Body of pancreas (tissue), 4 donors: ENCODE measurements around the gene USP32. TPM values are rescaled to one million over a fixed set of nuclear protein-coding genes. Genes with fewer than 3 reads are reported as not detected.

Source experiments
- ATAC-seq: fragments of 150-250 bp; one replicate; pipeline ENCODE4 v1.9.1; 2016
- DNase-seq, 4 donors: peaks; one replicate each; pipeline ENCODE4 v3.0.0-alpha.2; 2019
- H3K27ac ChIP-seq, 4 donors: fragments of 200-600 bp; sonication (generic); 1 replicate in 3 of 4; 2 replicates in 1 of 4; pipeline versions ENCODE4 v1.5.1 to v1.6.1; 2016 to 2019; ENCODE audit warnings: mild to moderate bottlenecking in 1 of 4, mixed read lengths in 1 of 4, moderate library complexity in 1 of 4
- H3K27me3 ChIP-seq, 2 donors: fragments of 200-600 bp; sonication (generic); one replicate each; pipeline ENCODE4 v1.6.0; 2016; ENCODE audit warnings: mild to moderate bottlenecking in 1 of 2
- H3K36me3 ChIP-seq, 2 donors: fragments of 200-600 bp; sonication (generic); replicated peaks in 1 of 2; 2 replicates each; pipeline ENCODE4 v1.5.1; 2016; ENCODE audit warnings: low read depth in 2 of 2; ENCODE audit not compliant: insufficient read depth in 1 of 2
- H3K4me1 ChIP-seq: fragments of 200-600 bp; sonication (generic); one replicate; pipeline ENCODE4 v1.6.0; 2016
- H3K4me3 ChIP-seq, 2 donors: fragments of 200-600 bp; sonication (generic); 1 replicate in 1 of 2; 2 replicates in 1 of 2; pipeline ENCODE4 v1.5.1; 2016 to 2019
- H3K9me3 ChIP-seq, 3 donors: fragments of 200-600 bp; sonication (generic); 1 replicate in 2 of 3; 2 replicates in 1 of 3; pipeline ENCODE4 v1.5.1; 2016
- POLR2A ChIP-seq, 3 donors: fragments of 450-650 bp; IDR thresholded peaks; one replicate each; pipeline ENCODE4 v1.6.1; 2016; ENCODE audit warnings: antibody characterized with exemption in 3 of 3, mild to moderate bottlenecking in 2 of 3
- WGBS, 2 donors: methylation state at CpG; one replicate each; pipeline ENCODE4 v1.1.5; 2017; 5-methylcytosine and 5-hydroxymethylcytosine counted together
- intact Hi-C: fragments of 100-400 bp; cut with DNase I; formaldehyde crosslinking; loops from one replicate; pipeline ENCODE4 v1.15.1; 2023
- total RNA-seq, 2 donors: library from RNA; depleted of rRNA; stranded (reverse); fragments of >200 nt; gene quantifications; one replicate each; pipeline ENCODE4 v1.1.0, GENCODE V29; 2016
- TF ChIP-seq, protein P1 (sequence below), 7 experiments: fragments of 450-650 bp in 4 of 7; fragments of 200-600 bp in 3 of 7; sonication (generic) in 3 of 7; IDR thresholded peaks; one replicate each; pipeline ENCODE4 v1.5.1; 2016 to 2019; ENCODE audit warnings: antibody characterized with exemption in 7 of 7

USP32 gene
- total RNA-seq, 2 donors from 2014 or later = 15.8 to 19.7 TPM

GRCh38 chr17:60165971-60166370, 226.0 kb downstream of the USP32 start:
- 68 to 71% methylated on average over 5 of the region's 5 CpGs for WGBS, 2 donors
- H3K4me1 ChIP-seq = peaks cover 50% of the 10 kb centered on the region
- H3K4me3 ChIP-seq = no peak overlapping the region
- H3K27ac ChIP-seq = no peak overlapping the region
- no peaks in the 10 kb centered on the region for H3K36me3 ChIP-seq
- H3K9me3 ChIP-seq = no peaks in the 10 kb centered on the region
- DNase-seq (no peak), ATAC-seq (no peak)
- TF ChIP-seq, protein P1, sequence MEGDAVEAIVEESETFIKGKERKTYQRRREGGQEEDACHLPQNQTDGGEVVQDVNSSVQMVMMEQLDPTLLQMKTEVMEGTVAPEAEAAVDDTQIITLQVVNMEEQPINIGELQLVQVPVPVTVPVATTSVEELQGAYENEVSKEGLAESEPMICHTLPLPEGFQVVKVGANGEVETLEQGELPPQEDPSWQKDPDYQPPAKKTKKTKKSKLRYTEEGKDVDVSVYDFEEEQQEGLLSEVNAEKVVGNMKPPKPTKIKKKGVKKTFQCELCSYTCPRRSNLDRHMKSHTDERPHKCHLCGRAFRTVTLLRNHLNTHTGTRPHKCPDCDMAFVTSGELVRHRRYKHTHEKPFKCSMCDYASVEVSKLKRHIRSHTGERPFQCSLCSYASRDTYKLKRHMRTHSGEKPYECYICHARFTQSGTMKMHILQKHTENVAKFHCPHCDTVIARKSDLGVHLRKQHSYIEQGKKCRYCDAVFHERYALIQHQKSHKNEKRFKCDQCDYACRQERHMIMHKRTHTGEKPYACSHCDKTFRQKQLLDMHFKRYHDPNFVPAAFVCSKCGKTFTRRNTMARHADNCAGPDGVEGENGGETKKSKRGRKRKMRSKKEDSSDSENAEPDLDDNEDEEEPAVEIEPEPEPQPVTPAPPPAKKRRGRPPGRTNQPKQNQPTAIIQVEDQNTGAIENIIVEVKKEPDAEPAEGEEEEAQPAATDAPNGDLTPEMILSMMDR (IDR thresholded peaks at IDR 0.05) = no peak
- TF ChIP-seq POLR2A (IDR thresholded peaks at IDR 0.05) = no peak
- no peaks in the 10 kb centered on the region for H3K27me3 ChIP-seq
- intact Hi-C loops = no loop called here

- DNase-seq (no peak), ATAC-seq (no peak)
- H3K4me3 ChIP-seq = no peak overlapping the region
- H3K9me3 ChIP-seq = no peaks in the 10 kb centered on the region
- H3K36me3 ChIP-seq = no peaks in the 10 kb centered on the region
- no peaks in the 10 kb centered on the region for H3K27me3 ChIP-seq
- H3K27ac ChIP-seq = no peak overlapping the region
- intact Hi-C loops = no loop called here
- peaks cover 50% of the 10 kb centered on the region for H3K4me1 ChIP-seq
- TF ChIP-seq, protein P1 (IDR thresholded peaks at IDR 0.05) = no peak
- no peak for TF ChIP-seq POLR2A (IDR thresholded peaks at IDR 0.05)
- WGBS, 2 donors = 69 to 76% methylated on average over 4 to 5 of the region's 5 CpGs
Observed at GRCh38 chr17:60165223-60165622, 226.7 kb downstream of the USP32 start.

GRCh38 chr17:60164697-60165096, 227.2 kb downstream of the USP32 start:
- intact Hi-C loops = no loop called here
- Histone ChIP-seq H3K36me3 (no peaks in the 10 kb centered on the region), H3K9me3 (no peaks in the 10 kb centered on the region), H3K4me3 (no peak overlapping the region), H3K27me3 (peaks cover 0 to 3% of the 10 kb centered on the region in 2 donors), H3K27ac (no peak overlapping the region), H3K4me1 (peaks cover 50% of the 10 kb centered on the region)
- peak in 2 of 4 donors; percentile 31 to 32 for DNase-seq
- 58 to 73% methylated on average over 4 to 5 of the region's 5 CpGs for WGBS, 2 donors
- no peak for ATAC-seq
- TF ChIP-seq POLR2A (IDR thresholded peaks at IDR 0.05) = no peak
- TF ChIP-seq, protein P1 (IDR thresholded peaks at IDR 0.05) = no peak

DNA sequence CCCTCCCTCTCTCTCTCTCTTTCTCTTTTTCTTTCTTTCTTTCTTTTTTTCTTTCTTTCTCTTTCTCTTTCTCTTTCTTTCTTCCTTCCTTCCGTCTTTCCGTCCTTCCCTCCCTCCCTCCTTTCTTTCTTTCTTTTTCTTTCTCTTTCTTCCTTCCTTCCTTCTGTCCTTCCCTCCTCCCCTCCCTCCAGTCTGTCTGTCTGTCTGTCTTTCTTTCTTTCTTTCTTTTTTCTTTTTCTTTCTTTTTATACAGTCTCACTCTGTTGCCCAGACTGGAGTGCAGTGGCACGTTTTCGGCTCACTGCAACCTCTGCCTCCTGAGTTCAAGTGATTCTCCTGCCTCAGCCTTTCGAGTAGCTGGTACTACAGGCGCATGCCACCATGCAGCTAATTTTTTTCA, 227.8 kb downstream of the USP32 start:
- ATAC-seq (no peak), DNase-seq (no peak)
- no peak for TF ChIP-seq POLR2A (IDR thresholded peaks at IDR 0.05)
- TF ChIP-seq, protein P1 (IDR thresholded peaks at IDR 0.05) = no peak
- intact Hi-C loops = no loop called here
- Histone ChIP-seq H3K4me1 (peaks cover 46% of the 10 kb centered on the region), H3K9me3 (no peaks in the 10 kb centered on the region), H3K4me3 (no peak overlapping the region), H3K36me3 (no peaks in the 10 kb centered on the region), H3K27me3 (peaks cover 0 to 5% of the 10 kb centered on the region in 2 donors), H3K27ac (no peak overlapping the region)
- 83 to 90% methylated on average over 6 of the region's 6 CpGs for WGBS, 2 donors

- H3K4me1 ChIP-seq = peaks cover 45% of the 10 kb centered on the region
- ATAC-seq (no peak), DNase-seq (no peak)
Observed at GRCh38 chr17:60163108-60163784, 228.7 kb downstream of the USP32 start.

More at GRCh38 chr17:60163108-60163784, 228.7 kb downstream of the USP32 start:
- Histone ChIP-seq H3K27me3 (peaks cover 0 to 5% of the 10 kb centered on the region in 2 donors), H3K27ac (peak overlapping the region in 2 of 4 donors; percentile 79 to 84), H3K4me3 (no peak overlapping the region), H3K36me3 (no peaks in the 10 kb centered on the region), H3K9me3 (no peaks in the 10 kb centered on the region)
- intact Hi-C loops = no loop called here
- WGBS, 2 donors = 70 to 76% methylated on average over 11 to 20 of the region's 20 CpGs
- TF ChIP-seq POLR2A (IDR thresholded peaks at IDR 0.05) = no peak
- TF ChIP-seq, protein P1 (IDR thresholded peaks at IDR 0.05) = no peak
